ENCODE measurements around the gene CREBL2. TPM values are rescaled to one million over a fixed set of nuclear protein-coding genes. Genes with fewer than 3 reads are reported as not detected.
"Not testable (repeated sequence)": the region's sequence is repeated elsewhere in the genome, so short reads cannot be mapped to it uniquely, and the experiment has no call there.

The CREBL2 gene
- total RNA-seq, 1 donor from 2014 or later: 44.0 TPM

DNA sequence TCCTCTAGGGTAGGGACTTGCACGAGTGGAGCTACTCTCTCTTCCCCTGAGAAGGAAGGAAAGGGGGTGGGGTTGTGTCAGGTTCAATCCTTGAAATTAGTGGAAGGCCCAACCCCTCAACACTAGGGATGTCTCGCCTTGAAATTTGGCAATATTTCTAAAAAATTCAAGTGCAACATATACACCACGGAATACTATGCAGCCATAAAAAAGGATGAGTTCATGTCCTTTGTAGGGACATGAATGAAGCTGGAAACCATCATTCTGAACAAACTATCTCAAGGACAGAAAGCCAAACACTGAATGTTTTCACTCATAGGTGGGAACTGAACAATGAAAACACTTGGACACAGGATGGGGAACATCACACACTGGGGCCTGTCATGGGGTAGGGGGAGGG lies 15.1 kb upstream of the CREBL2 start:
- DNase-seq (ENCODE audit: low spot score): not testable (repeated sequence)

DNA sequence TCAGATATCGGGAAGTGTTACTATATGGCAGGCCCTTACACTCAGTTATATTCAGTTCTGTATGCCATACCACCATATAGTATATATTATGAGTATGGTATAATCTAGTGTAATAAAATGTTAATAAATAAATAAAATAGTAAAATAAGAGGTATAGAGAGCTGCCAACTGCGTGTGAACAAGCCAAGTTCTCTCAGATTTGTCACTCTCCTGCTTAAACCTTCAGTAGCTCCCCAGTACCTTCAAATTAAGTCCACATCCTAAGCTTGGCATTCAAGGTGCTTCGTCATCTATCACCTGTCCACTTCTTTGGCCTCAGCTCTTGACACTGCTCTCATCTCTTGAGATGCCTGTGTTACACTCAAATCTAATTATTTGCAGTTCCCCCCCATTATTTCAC lies 12.8 kb upstream of the CREBL2 start:
- DNase-seq (ENCODE audit: low spot score): no peak

DNA sequence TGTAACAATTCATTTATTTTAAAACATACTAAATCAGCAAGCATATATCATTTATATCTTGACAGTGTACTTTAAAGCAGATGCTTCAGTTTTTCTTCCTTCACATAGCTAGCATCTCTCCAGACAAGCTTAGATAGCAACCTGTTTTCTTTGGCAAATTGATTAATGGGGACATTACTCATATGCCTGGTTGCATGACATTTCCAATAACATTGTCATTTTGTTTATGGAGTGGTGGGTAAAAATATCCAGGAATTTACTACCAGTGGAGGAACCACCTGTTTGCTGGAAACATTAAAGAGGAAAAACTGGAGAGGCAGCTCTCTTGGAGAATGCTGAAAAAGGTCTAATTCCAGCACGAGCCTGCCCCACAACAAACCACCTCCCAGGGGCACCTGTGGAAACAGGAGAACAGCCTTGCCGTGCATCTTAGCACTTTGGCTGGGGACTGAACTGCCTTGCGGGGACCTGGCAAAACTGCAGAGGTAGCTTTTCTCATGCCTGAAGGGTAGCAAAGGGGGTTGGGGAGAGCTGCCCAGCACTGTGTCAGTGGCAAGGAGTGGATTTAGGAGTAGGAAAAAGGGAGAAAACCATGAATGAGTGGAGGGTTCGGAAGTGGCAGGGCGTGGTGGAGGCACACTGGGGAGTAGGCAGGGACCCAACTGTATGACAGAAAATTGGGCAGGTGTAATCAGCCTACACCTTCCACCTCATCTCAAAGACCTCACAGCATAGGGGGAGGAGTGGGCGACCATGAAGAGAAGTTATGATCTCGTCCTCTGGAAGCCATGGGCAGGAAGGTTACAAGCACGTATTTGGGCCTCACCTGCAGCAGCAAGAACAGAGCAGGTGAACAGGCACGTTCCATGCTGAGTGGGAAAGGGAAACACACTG lies 11.7 kb upstream of the CREBL2 start:
- DNase-seq (ENCODE audit: low spot score): no peak

DNA sequence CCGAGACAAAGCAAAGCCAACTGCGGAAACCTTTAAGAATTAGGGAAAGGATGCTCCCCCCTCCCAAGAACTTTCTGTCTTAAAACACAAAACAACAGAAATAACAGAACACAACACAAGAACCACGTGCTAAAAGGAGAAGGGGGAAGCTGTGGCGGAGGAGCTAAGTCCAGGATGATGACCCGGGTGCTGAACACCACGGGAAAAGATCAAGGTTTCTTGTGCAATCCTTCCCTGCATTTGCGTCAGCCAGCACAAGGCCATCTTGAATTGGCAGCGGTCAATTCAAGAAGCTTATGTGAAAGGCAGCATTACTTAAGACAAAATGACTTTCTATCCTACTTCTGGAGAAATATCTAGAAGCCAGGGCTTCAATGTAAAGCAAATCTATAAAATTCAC lies 11.0 kb upstream of the CREBL2 start:
- DNase-seq (ENCODE audit: low spot score): no peak

DNA sequence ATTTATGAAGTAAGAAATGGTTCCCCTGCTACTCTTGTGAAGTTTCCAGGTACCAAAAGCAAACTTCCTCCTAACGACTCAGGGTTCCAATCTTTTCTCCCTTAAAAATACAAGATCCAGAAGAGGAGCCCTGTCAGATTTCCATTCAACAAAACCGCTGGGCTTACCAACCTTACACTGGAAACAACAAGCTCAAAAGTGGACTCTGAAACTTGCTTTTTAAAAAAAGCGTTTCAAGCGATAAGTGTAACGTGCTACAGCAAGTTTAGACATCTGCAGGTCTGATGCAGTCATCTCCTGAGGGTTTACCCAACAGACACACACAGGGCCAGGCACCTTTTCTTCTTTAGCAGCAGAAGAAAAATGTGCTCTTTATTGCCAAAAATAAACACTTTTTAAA lies 6.9 kb upstream of the CREBL2 start:
- no peak for DNase-seq (ENCODE audit: low spot score)

DNA sequence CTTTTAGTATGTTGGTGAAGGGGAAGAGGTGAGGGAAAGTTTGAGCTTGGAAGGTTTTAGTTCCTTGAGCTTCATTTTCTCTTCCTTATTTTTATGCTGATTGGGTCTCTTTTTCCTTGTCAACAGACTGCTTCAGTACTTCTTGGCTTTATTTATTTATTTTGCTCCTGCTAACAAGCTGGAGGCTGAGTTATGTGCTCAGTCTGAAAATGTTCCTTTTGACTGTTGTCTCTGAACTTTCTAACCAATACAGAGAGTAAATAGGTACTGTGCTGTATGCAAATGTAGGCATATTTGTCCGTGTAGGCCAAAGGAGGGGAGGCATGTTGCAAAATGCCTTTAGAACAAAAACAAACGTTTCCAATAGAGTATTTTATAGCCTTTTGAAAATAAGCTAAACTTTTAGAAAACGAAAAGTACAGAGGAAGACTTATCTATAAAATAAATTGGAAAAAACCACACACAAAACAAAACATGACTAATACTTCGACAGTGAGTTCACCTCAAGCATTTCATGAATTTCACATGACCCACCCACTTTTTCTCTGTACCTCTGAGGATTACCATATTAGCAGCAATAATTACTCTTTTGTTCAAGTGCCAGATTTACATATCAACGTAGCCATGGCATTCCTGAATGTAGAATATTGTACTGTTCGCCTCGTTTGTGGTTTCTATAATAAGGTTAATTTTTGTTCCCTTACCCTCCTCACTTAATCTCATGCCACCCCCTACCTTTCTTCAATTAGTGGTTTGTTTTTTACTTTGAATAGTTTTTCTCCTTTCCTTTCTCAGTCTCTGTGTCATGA lies 4.7 kb upstream of the CREBL2 start:
- no peak for DNase-seq (ENCODE audit: low spot score)

DNA sequence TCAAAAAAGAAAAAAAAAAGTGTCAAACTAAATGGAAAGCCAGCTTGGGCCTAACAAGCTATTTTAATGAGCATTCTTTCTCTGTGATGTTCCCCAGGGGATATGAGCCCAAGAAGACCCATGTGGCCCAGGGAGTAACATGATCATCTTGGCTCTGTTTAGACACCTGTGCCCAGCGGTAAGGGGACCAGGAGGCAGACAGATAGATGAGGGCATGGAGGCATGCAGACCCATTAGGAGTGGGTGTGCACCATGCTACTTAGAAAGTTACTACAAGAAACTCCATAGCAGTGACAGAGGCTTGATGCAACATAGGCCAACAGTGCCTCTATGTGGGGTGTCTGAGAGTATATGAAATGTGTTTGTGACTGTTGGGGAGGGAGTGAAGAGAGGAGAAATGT lies 3.1 kb upstream of the CREBL2 start:
- DNase-seq (ENCODE audit: low spot score): no peak

DNA sequence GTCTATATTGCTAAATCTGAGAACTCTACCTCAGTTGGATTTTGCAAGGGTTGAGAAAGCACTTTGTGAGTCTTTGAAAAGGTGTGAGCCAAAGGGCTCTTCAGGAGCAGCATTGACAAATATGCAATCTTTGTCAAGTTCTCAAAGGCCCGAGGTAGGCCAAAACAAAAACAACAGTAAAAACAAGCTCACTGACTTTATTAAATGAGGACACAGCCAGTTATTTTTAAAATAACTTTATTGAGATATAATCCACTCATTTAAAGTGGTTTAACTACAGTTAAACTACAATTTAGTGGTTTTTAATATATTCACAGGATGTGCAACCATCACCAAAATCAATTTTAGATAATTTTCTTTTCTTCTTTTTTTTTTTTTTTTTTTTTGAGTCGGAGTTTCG lies 2.0 kb upstream of the CREBL2 start:
- DNase-seq (ENCODE audit: low spot score): no peak

DNA sequence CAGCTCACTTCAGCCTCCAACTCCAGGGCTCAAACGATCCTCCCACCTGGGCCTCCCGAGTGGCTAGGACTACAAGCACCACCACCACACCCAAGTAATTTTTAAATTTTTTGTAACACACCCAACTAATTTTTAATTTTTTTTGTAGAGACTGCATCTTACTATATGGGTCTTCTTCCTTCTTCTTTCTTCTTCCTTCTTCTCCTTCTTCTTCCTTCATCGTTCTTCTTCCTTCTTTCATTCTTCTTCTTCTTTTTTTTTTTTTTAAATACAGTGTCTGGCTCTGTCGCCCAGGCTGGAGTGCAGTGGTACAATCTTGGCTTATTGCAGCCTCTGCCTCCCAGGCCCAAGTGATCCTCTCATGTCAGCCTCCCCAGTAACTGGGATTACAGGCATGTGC lies 965 bp upstream of the CREBL2 start:
- no peak for DNase-seq (ENCODE audit: low spot score)

DNA sequence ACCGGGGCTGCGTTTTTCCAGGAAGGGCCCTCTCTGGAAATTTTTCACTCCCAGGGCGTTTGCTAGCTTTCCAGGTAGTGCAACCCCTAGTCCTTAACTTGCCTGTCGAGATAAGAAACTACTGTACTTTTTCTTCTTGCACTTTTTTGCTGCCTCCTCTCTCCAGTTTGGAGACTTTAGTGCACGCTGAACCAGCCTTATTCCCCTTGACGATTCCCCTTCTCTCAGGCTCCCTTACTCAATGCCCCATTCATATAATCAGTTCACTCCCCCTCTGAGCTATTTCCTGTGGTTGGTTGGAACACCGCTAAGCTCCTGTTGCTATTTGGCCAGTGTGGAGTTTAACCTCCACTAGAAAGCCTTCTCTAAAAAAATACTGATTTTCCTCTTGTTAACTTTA lies 682 bp downstream of the CREBL2 start:
- no peak for DNase-seq (ENCODE audit: low spot score)

DNA sequence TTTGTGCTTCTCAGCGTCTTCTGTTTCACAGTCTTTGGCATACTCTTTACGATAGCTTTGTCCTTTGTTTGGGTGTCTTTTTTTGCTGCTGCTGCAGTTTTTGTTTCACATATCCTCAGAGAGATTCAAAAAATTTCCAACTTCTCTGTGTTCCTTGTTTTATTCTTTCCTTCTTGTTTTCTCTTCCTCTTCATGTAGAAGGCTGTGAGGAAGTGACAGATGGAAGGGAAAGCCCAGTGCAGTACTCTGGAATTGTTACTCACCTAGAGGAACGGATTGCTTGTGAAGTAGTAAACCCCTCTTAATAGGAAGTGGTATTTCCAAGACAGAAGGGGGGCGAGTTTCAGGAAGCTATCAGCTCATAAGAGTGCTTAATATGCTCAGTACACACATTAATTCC lies 1.7 kb downstream of the CREBL2 start:
- DNase-seq (ENCODE audit: low spot score): no peak

DNA sequence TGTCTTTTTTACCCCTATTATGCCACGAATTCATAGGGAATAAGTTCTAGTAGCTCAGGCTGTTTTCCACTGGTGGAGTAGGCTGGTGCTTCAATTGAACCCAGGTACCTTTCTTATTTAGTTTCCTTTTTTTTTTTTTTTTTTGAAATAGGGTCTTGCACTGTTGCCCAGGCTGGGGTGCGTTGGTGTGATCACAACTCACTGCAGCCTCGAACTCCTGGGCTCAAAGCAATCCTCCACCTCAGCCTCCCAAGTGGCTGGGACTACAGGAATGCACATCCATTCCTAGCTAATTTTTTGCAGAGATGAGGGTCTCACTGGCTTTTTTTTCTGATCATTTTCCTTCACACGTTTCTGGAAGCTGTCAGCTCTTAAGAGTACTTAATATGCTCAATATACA lies 2.7 kb downstream of the CREBL2 start:
- no peak for DNase-seq (ENCODE audit: low spot score)

DNA sequence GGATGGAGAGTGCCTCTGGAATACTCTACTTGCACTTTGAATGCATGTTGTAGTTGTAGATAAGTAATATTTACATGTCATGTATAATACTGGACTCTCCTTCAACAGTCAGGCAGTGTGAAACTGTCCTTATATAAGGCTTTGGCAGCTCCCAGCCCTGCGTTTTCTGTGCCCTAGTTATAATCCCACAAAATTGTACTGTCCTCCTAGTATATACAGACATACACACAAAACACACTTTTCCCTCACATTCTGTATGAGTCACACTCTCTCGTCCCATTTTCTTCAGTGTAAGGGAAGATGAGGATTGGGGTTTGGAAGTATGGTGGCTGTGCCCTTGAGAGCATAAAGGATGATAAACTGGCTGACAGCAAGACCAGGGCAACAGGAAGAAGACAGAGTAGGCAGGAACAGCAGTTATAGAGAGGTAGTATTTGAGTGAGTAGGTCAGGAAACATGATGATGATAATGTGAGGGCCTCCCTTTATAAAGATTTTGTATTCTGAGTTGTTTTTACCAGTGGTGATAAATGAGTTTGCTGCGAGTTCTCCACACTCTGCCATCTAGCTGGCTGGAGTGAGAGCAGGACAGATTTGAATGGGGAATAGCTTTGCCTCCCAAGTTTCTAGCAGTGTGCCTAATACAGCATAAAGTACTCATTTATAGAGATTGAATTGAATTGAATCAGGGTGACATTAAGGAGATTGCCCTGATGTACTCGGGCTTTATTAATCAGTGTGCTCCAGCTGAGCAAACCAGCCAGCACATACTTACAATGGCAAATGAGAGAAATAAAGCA lies 5.0 kb downstream of the CREBL2 start:
- no peak for DNase-seq (ENCODE audit: low spot score)

DNA sequence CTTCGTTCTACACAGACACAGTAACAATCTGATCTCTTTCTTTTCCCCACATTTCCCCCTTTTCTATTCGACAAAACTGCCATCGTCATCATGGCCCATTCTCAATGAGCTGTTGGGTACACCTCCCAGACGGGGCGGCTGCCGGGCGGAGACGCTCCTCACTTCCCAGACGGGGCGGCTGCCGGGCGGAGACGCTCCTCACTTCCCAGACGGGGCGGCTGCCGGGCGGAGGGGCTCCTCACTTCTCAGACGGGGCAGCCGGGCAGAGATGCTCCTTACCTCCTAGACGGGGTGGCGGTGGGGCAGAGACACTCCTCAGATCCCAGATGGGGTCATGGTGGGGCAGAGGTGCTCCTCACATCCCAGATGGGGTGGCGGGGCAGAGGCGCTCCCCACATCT lies 6.4 kb downstream of the CREBL2 start:
- DNase-seq (ENCODE audit: low spot score): not testable (repeated sequence)

DNA sequence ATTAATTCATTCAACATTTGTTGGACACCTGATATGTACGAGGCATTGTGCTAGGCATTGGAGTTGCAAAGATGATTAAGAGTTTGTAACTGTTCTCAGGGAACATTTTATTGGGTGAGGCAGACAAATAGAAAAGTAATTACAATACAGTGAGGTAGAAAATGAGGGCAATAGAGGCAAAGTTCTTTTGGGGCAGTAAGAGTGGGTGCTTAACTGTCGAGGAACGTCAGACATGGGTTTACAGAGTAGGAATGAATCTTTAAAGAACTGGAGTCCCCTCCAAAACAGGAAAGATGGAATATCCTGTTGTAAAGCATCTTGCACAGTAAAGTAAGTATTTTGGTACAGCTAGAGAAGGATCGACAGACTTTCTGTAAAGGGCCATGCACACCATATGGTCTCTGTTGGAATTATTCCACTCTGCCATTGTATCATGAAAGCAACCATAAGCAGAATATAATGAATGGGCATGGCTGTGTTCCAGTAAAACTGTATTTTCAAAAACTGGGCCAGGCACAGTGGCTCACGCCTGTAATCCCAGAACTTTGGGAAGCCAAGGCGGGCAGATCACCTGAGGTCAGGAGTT lies 9.1 kb downstream of the CREBL2 start:
- no peak for DNase-seq (ENCODE audit: low spot score)

DNA sequence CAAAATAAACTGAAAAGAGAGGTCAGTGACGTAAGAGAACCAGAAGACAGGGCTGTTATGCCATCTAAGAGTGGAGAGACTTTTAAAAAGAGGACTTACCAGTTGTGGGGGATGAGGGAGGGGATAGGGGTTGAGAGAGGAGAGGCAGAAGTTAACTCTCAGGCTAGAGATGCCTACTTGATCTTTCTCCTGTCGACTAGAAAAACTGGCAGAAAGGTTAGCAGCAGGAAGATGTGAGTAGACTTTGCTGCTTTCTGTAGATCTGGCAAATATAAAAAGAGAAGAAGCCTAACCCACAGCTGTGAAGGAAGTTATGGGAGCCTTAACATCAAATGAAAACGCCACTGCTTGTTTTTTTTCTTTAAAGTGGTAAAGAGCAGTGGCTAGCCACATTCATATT lies 10.7 kb downstream of the CREBL2 start:
- no peak for DNase-seq (ENCODE audit: low spot score)

DNA sequence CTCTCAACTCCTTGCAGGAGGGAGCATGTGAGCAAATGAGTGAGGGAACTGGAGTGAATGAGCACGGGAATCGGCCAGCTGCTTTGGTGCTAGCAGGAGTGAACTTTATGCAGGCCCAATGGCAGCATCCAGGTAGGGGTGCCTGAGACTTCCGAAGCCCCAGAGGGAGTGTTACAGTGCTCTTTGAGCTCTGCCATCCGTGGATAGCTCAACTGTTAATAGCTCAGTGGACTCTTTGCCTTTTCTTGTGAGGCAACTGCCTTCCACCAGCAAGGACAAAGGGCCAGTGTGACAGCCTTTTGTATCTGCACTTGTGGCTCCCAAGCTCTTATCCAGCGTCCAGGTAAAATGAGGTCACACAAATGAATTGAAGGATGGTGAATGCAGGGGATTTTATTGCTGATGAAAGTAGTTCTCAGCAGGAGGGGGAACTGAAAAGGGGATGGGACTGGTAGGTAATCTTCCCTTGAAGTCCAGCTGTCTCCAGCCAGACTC lies 12.9 kb downstream of the CREBL2 start:
- DNase-seq (ENCODE audit: low spot score): no peak

DNA sequence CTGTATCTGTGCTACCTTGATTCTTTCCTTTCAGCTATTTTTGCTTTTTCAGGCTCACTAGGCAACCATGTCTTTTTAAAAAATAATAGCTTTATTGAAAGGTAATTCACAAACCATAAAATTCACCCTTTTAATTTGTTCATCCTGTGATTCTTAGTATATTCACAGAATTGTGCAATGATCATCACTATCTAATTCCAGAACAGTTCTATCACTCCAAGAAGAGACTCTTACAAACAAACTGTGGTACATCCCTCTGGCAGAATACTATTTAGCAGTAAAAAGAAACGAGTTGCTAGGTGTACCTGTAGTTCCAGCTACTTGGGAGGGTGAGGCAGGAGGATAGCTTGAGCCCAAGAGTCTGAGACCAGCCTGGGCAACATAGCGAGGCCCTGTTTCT lies 14.8 kb downstream of the CREBL2 start:
- DNase-seq (ENCODE audit: low spot score): no peak

DNA sequence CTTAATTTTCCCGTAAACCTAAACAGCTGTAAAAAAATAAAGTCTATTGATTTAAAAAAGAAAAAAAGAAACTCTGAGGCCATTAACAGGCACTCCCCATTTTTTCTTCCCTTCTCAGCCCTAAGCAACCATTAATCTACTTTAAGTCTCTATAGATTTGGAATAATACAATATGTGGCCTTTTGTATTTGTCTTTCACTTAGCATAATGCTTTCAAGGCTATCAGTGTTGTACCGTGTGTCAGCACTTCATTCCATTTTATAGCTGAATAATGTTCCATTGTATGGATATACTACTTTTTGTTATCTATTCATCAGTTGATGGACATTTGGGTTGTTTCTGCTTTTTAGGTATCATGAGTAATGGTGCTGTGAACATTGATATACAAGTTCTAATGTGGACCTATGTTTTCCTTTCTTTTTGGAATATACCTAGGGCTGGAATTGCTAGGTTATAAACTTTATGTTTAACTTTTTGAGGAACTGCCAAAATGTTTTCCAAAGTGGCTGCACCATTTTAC lies 15.7 kb downstream of the CREBL2 start:
- DNase-seq (ENCODE audit: low spot score): no peak

DNA sequence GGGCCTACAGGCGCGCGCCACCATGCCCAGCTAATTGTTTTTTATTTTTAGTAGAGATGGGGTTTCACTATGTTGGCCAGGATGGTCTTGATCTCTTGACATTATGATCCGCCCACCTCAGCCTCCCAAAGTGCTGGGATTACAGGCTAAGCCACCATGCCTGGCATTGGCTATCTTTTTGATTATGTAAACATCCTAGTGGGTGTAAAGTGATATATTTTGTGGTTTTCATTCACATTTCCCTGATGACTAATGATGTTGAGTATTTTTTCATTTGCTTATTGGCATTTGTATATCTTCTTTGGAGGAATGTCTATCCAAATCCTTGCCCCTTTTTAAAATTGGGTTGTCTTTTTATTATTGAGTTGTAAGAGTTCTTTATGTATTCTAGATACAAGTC lies 16.3 kb downstream of the CREBL2 start:
- no peak for DNase-seq (ENCODE audit: low spot score)

DNA sequence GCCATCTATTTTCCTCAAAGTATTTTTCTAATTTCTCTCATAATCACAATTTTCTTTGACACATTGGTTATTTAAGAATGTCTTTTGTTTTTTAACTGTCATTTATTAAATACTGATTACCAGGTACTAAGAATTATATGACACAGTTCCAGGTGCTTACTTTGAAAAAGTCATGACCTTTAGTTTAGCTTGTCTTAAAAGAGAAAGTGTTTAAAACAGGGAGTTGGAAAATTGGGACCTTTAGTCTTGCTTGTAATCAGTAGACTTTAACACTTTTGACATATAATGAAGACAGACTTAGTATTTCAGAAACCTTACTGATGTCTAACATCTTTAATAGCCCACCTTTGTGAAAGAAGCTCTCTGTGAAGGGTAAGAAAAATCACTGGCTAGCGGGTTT lies 19.2 kb downstream of the CREBL2 start:
- DNase-seq (ENCODE audit: low spot score): no peak
